Prostate gland (tissue), 2 donors: Measurements from ENCODE around the gene MIR17HG. TPM values are rescaled to one million over a fixed set of nuclear protein-coding genes. Genes with fewer than 3 reads are reported as not detected.

Experiments used
- DNase-seq: peaks from one replicate; pipeline ENCODE4 v3.0.0-alpha.2; 2019; ENCODE audit warnings: low spot score
- H3K27ac ChIP-seq, 2 donors: fragments of 200-600 bp; sonication (generic); 2 replicates each; pipeline ENCODE4 v1.5.1; 2017 to 2019
- H3K27me3 ChIP-seq: fragments of 200-600 bp; sonication (generic); replicated peaks from 2 replicates; pipeline ENCODE4 v1.5.1; 2019; ENCODE audit not compliant: insufficient read depth
- H3K36me3 ChIP-seq, 2 donors: fragments of 200-600 bp; sonication (generic); 1 replicate in 1 of 2; 2 replicates in 1 of 2; pipeline versions ENCODE4 v1.5.1 to v1.8.1; 2017 to 2019
- H3K4me1 ChIP-seq: fragments of 200-600 bp; sonication (generic); replicated peaks from 2 replicates; pipeline ENCODE4 v1.5.1; 2019
- H3K4me3 ChIP-seq, 2 donors: fragments of 200-600 bp; sonication (generic); 2 replicates each; pipeline ENCODE4 v1.5.1; 2017 to 2019
- H3K9me3 ChIP-seq: fragments of 200-600 bp; sonication (generic); 2 replicates; pipeline ENCODE4 v1.5.1; 2017
- CTCF ChIP-seq, 4 experiments: fragments of 200-600 bp in 2 of 4; fragments of 450-650 bp in 2 of 4; sonication (generic) in 2 of 4; IDR thresholded peaks; 1 replicate in 3 of 4; 2 replicates in 1 of 4; pipeline ENCODE4 v1.5.1; 2016 to 2019; ENCODE audit warnings: antibody characterized with exemption in 4 of 4, mild to moderate bottlenecking in 2 of 4, moderate library complexity in 2 of 4
- POLR2A ChIP-seq: fragments of 450-650 bp; IDR thresholded peaks from one replicate; pipeline ENCODE4 v1.6.1; 2016; ENCODE audit warnings: antibody characterized with exemption, mild to moderate bottlenecking
- POLR2AphosphoS5 ChIP-seq: sonication (generic); formaldehyde crosslinking; IDR thresholded peaks from one replicate; pipeline ENCODE4 v1.6.1; 2017; ENCODE audit warnings: antibody characterized with exemption
- WGBS: methylation state at CpG from one replicate; pipeline ENCODE4 v1.1.5; 2018; 5-methylcytosine and 5-hydroxymethylcytosine counted together
- intact Hi-C: fragments of 100-400 bp; cut with DNase I; formaldehyde crosslinking; loops from one replicate; pipeline ENCODE4 v1.14.2; 2022
- total RNA-seq, 2 donors: library from RNA; depleted of rRNA; stranded (reverse); fragments of >200 nt; gene quantifications; one replicate each; pipeline ENCODE4 v1.1.0, GENCODE V29; 2016

The MIR17HG gene
- total RNA-seq, 2 donors from 2014 or later = 1.0 to 2.9 TPM

GRCh38 chr13:91346062-91346461 is 1.4 kb upstream of the MIR17HG start:
- no peak for TF ChIP-seq POLR2A
- no peak for TF ChIP-seq CTCF (IDR thresholded peaks at IDR 0.05)
- TF ChIP-seq POLR2AphosphoS5 = no peak
- H3K27me3 ChIP-seq = no peaks in the 10 kb centered on the region
- no peak for DNase-seq
- WGBS = 69% methylated on average over 4 of the region's 4 CpGs
- no peaks in the 10 kb centered on the region for H3K36me3 ChIP-seq
- intact Hi-C loops = no loop called here
- H3K27ac ChIP-seq = no peak overlapping the region
- H3K9me3 ChIP-seq = no peaks in the 10 kb centered on the region
- no peak overlapping the region for H3K4me3 ChIP-seq
- no peaks in the 10 kb centered on the region for H3K4me1 ChIP-seq

- Histone ChIP-seq H3K27ac (peak overlapping the region; percentile 83 to 96), H3K36me3 (no peaks in the 10 kb centered on the region), H3K4me1 (no peaks in the 10 kb centered on the region), H3K4me3 (peak overlapping the region; percentile 91 to 97), H3K9me3 (no peaks in the 10 kb centered on the region), H3K27me3 (no peaks in the 10 kb centered on the region)
- WGBS = 2% methylated on average over 11 of the region's 11 CpGs
- TF ChIP-seq CTCF (IDR thresholded peaks at IDR 0.05) = no peak
- no peak for TF ChIP-seq POLR2A
- no peak for TF ChIP-seq POLR2AphosphoS5
- intact Hi-C loops = no loop called here
- DNase-seq = peak; percentile 21
Observed at GRCh38 chr13:91346850-91347201, 661 bp upstream of the MIR17HG start.

- Histone ChIP-seq H3K4me1 (no peaks in the 10 kb centered on the region), H3K27me3 (no peaks in the 10 kb centered on the region), H3K4me3 (peak overlapping the region; percentile 91 to 97), H3K27ac (peak overlapping the region; percentile 83 to 96), H3K9me3 (no peaks in the 10 kb centered on the region), H3K36me3 (no peaks in the 10 kb centered on the region)
- WGBS = 2% methylated on average over 12 of the region's 141 CpGs
- DNase-seq = peak; percentile 20
- TF ChIP-seq CTCF (IDR thresholded peaks at IDR 0.05) (peak in 2 of 4 experiments; percentile 18 to 28), POLR2A (no peak), POLR2AphosphoS5 (no peak)
- intact Hi-C loops = no loop called here
Observed at GRCh38 chr13:91347996-91348905, 764 bp downstream of the MIR17HG start.

GRCh38 chr13:91348906-91349435 is 1.5 kb downstream of the MIR17HG start:
- Histone ChIP-seq H3K27ac (peak overlapping the region; percentile 83 to 96), H3K27me3 (no peaks in the 10 kb centered on the region), H3K4me1 (no peaks in the 10 kb centered on the region), H3K36me3 (no peaks in the 10 kb centered on the region), H3K9me3 (no peaks in the 10 kb centered on the region), H3K4me3 (peak overlapping the region; percentile 91 to 97)
- no peak for TF ChIP-seq POLR2A
- TF ChIP-seq POLR2AphosphoS5 = peak; percentile 42
- TF ChIP-seq CTCF (IDR thresholded peaks at IDR 0.05) = peak; percentile 87 to 99 (median 98)
- under 1% methylated on average over 38 of the region's 46 CpGs for WGBS
- intact Hi-C loops = no loop called here
- peak; percentile 92 for DNase-seq
